HUES64 (cell line): ENCODE data around the gene TUNAR.

Experiments
- H3K27ac ChIP-seq: 2 replicates; pipeline ENCODE4 v1.7.0; 2013; ENCODE audit warnings: low read depth, low read length, inconsistent platforms
- H3K27me3 ChIP-seq: 2 replicates; pipeline ENCODE4 v1.6.1; 2013; ENCODE audit warnings: mild to moderate bottlenecking, low read length; ENCODE audit not compliant: insufficient read depth
- H3K36me3 ChIP-seq: 2 replicates; pipeline ENCODE4 v1.6.1; 2013; ENCODE audit warnings: mild to moderate bottlenecking, low read length; ENCODE audit not compliant: insufficient read depth
- H3K4me1 ChIP-seq: 2 replicates; pipeline ENCODE4 v1.6.1; 2013; ENCODE audit warnings: mild to moderate bottlenecking, low read length, moderate library complexity; ENCODE audit not compliant: insufficient read depth
- H3K4me3 ChIP-seq: 2 replicates; pipeline ENCODE4 v1.5.1; 2013; ENCODE audit warnings: mild to moderate bottlenecking, low read length, moderate library complexity
- H3K9ac ChIP-seq: 2 replicates; pipeline ENCODE4 v1.6.1; 2013; ENCODE audit warnings: mild to moderate bottlenecking, low read depth, low read length
- H3K9me3 ChIP-seq: 2 replicates; pipeline ENCODE4 v1.6.1; 2013; ENCODE audit warnings: low read depth, low read length; ENCODE audit not compliant: insufficient read depth
- WGBS: fragments of 150-250, 120-280 bp; methylation state at CpG from one replicate; pipeline ENCODE4 v1.1.7; 2013; ENCODE audit warnings: missing lambda C conversion rate; 5-methylcytosine and 5-hydroxymethylcytosine counted together

Gene TUNAR

GRCh38 chr14:95840094-95840700, 36.4 kb upstream of the TUNAR start:
- Histone ChIP-seq H3K9me3 (no peaks in the 10 kb centered on the region), H3K4me1 (0 out of 2 replicates have a peak, but pooled peaks cover 6% of the 10 kb centered on the region), H3K27me3 (no peaks in the 10 kb centered on the region), H3K9ac (no peak overlapping the region), H3K36me3 (no peaks in the 10 kb centered on the region), H3K27ac (no peak overlapping the region), H3K4me3 (no peak overlapping the region)
- 95% methylated on average over 7 of the region's 7 CpGs for WGBS

DNA sequence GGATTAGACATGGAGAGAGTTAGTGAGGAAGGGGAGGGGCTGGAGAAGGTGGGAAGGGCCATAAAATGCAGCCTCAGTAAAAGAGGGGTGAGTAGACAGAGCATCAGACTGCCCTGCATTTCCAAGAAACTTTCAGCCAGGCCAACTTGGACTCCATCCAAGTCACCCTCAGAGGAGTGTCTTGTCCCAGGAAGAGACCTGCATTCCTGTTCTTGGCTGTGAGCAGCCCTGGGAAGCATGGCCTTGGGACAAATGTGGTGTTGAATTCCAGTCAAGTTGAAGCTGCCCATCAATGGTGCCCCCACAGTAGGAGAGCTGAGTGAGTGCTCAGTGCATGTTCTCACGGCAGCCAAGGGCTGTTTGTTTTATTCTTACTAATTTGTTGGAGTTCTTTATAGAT, 35.0 kb upstream of the TUNAR start:
- no peak overlapping the region for H3K9ac ChIP-seq
- 93% methylated on average over 1 of the region's 1 CpG for WGBS

DNA sequence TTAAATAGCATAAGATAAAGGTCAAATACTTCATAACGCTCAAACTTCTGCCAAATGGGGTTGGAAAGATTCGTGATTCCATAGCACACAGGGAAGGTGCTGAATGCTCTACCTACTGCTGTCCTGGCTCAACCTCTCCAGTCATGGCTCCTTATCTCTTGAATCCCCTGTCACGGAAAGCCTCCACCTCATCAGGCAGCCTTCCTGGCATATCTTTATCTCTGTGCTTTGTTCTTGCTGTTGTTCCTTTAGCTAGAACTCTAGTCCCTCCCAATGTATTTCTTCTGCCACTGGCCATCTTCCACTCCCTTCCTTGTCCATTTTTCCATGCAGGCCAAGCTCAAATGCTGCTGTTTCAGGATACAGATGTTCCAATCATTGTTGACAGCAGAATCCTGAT, 26.9 kb upstream of the TUNAR start:
- Histone ChIP-seq H3K4me3 (no peak overlapping the region), H3K27ac (no peak overlapping the region), H3K9me3 (no peaks in the 10 kb centered on the region), H3K36me3 (no peaks in the 10 kb centered on the region), H3K9ac (no peak overlapping the region), H3K4me1 (peaks cover 21% of the 10 kb centered on the region), H3K27me3 (no peaks in the 10 kb centered on the region)
- 80% methylated on average over 3 of the region's 3 CpGs for WGBS

More for the DNA sequence above, 35.0 kb upstream of the TUNAR start:
- no peak overlapping the region for H3K27ac ChIP-seq
- H3K36me3 ChIP-seq: no peaks in the 10 kb centered on the region
- no peaks in the 10 kb centered on the region for H3K27me3 ChIP-seq
- peaks cover 11% of the 10 kb centered on the region; the same call in 1 of the 2 replicates for H3K4me1 ChIP-seq
- no peak overlapping the region for H3K4me3 ChIP-seq
- H3K9me3 ChIP-seq: no peaks in the 10 kb centered on the region

DNA sequence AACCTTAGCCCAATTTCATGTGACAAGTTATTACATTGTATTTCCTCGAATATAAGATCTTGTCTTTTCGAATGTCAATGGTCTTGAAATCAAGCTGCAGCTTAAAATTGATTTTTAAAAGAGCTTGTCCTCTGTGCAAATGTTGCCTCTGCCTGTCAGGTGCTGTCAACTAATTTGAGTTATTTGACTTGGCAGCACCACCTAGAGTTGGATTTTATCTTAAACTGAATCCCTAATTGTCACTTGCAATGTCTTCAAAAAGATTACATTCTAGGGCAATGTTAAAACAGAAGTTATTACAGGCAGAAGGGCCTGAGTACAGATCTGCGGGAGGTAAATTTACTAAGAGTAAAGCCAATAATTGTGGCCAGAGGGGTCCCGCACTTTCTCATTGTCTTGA, 26.2 kb upstream of the TUNAR start:
- H3K9ac ChIP-seq: no peak overlapping the region
- WGBS: 77% methylated on average over 4 of the region's 4 CpGs
- H3K27me3 ChIP-seq: no peaks in the 10 kb centered on the region
- H3K4me1 ChIP-seq: peaks cover 21% of the 10 kb centered on the region
- no peak overlapping the region for H3K27ac ChIP-seq
- no peaks in the 10 kb centered on the region for H3K9me3 ChIP-seq
- H3K4me3 ChIP-seq: no peak overlapping the region
- no peaks in the 10 kb centered on the region for H3K36me3 ChIP-seq

GRCh38 chr14:95855606-95856005, 21.0 kb upstream of the TUNAR start:
- Histone ChIP-seq H3K27me3 (no peaks in the 10 kb centered on the region), H3K27ac (no peak overlapping the region), H3K4me1 (peaks cover 5% of the 10 kb centered on the region), H3K9ac (no peak overlapping the region), H3K9me3 (no peaks in the 10 kb centered on the region), H3K4me3 (no peak overlapping the region), H3K36me3 (no peaks in the 10 kb centered on the region)
- WGBS: 98% methylated on average over 4 of the region's 4 CpGs

- Histone ChIP-seq H3K27me3 (no peaks in the 10 kb centered on the region), H3K4me1 (no peaks in the 10 kb centered on the region), H3K9ac (no peak overlapping the region), H3K4me3 (no peak overlapping the region), H3K9me3 (no peaks in the 10 kb centered on the region), H3K27ac (no peak overlapping the region), H3K36me3 (no peaks in the 10 kb centered on the region)
- WGBS: 97% methylated on average over 2 of the region's 2 CpGs
These were observed 19.4 kb upstream of the TUNAR start for GRCh38 chr14:95857275-95857674.

GRCh38 chr14:95858893-95859292, 17.7 kb upstream of the TUNAR start:
- 81% methylated on average over 4 of the region's 4 CpGs for WGBS
- H3K9ac ChIP-seq: no peak overlapping the region

GRCh38 chr14:95862243-95862642, 14.4 kb upstream of the TUNAR start:
- no peaks in the 10 kb centered on the region for H3K4me1 ChIP-seq
- no peaks in the 10 kb centered on the region for H3K36me3 ChIP-seq
- H3K27ac ChIP-seq: no peak overlapping the region
- no peaks in the 10 kb centered on the region for H3K27me3 ChIP-seq
- no peak overlapping the region for H3K9ac ChIP-seq
- no peak overlapping the region for H3K4me3 ChIP-seq
- 10% methylated on average over 3 of the region's 3 CpGs for WGBS
- no peaks in the 10 kb centered on the region for H3K9me3 ChIP-seq

More at GRCh38 chr14:95858893-95859292, 17.7 kb upstream of the TUNAR start:
- Histone ChIP-seq H3K36me3 (no peaks in the 10 kb centered on the region), H3K27me3 (no peaks in the 10 kb centered on the region), H3K4me3 (no peak overlapping the region), H3K4me1 (no peaks in the 10 kb centered on the region), H3K9me3 (no peaks in the 10 kb centered on the region), H3K27ac (no peak overlapping the region)

DNA sequence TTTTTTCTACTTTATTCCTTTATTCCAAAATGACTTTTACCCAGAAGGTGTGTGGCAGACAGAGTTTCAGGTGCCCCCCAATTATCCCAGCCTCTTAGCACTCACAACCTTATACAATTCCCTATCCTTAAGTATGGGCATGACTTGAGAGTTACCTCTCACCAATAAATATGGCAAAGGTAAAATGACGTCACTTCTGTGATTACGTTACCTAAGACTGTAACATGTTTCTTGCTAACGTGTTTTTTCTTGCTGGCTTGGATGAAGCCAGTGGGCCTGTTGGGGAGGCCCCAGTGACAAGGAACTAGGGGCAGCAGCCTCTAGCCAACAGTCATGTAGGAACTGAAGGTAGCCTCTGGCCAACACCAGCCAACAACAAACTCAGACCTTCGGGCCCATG, 13.3 kb upstream of the TUNAR start:
- H3K9ac ChIP-seq: no peak overlapping the region
- no peak overlapping the region for H3K27ac ChIP-seq
- 94% methylated on average over 4 of the region's 4 CpGs for WGBS
- H3K27me3 ChIP-seq: no peaks in the 10 kb centered on the region
- no peaks in the 10 kb centered on the region for H3K36me3 ChIP-seq
- H3K9me3 ChIP-seq: no peaks in the 10 kb centered on the region
- H3K4me1 ChIP-seq: no peaks in the 10 kb centered on the region
- no peak overlapping the region for H3K4me3 ChIP-seq

DNA sequence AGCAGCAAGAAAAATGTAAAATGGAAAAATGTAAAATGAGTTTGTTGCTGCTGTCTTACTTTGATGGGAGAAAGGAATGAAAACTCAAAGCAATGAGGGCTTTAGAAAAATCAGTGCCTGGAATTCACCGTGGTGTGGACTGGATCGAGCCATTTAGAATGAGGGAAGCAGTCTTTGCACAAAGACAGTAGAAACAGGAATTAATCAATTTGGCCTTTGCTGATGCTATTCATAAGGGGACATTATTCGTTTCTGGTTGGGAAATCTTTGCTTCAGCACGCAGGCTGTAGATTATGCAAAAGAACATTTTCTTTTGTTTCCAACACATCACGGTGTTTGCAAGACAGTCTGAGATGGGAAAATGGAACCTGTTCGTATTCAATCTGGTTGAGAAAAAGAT, 6.9 kb upstream of the TUNAR start:
- no peaks in the 10 kb centered on the region for H3K4me1 ChIP-seq
- H3K36me3 ChIP-seq: no peaks in the 10 kb centered on the region
- WGBS: 90% methylated on average over 6 of the region's 6 CpGs
- H3K27ac ChIP-seq: no peak overlapping the region
- H3K9me3 ChIP-seq: no peaks in the 10 kb centered on the region
- no peaks in the 10 kb centered on the region for H3K27me3 ChIP-seq
- H3K4me3 ChIP-seq: no peak overlapping the region
- H3K9ac ChIP-seq: no peak overlapping the region

DNA sequence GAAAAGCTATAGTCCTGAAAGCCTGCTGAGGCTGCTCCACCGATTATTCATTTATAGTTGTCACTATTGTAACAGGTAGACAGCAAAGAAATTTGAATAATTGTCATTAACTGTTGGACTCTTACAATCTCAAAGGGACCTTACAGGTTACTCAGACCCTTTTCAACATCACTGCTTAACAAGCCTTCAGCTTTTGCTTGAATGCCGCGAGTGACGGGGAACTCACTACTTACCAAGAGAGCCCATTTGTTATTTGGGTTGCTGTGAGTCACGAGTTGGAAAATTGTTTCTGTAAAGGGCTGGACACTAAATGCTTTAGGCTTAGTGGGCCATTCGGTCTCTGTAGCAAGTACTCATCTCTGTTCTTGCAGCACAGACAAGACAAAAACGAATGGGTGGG, 5.9 kb upstream of the TUNAR start:
- WGBS: 96% methylated on average over 7 of the region's 7 CpGs

GRCh38 chr14:95871531-95871930, 5.1 kb upstream of the TUNAR start:
- Histone ChIP-seq H3K4me1 (no peaks in the 10 kb centered on the region), H3K9me3 (no peaks in the 10 kb centered on the region), H3K4me3 (no peak overlapping the region), H3K9ac (no peak overlapping the region), H3K27ac (no peak overlapping the region), H3K27me3 (peaks cover 11% of the 10 kb centered on the region), H3K36me3 (no peaks in the 10 kb centered on the region)
- 90% methylated on average over 4 of the region's 4 CpGs for WGBS

More for the DNA sequence above, 5.9 kb upstream of the TUNAR start:
- Histone ChIP-seq H3K4me3 (no peak overlapping the region), H3K27me3 (peaks cover 9% of the 10 kb centered on the region), H3K4me1 (no peaks in the 10 kb centered on the region), H3K36me3 (no peaks in the 10 kb centered on the region), H3K27ac (no peak overlapping the region), H3K9ac (no peak overlapping the region), H3K9me3 (no peaks in the 10 kb centered on the region)
